Adrenal gland (tissue), 12 donors: ENCODE measurements around the gene SMS. TPM values are rescaled to one million over a fixed set of nuclear protein-coding genes. Genes with fewer than 3 reads are reported as not detected.

Experiments used
- DNase-seq, 7 donors: peaks; one replicate each; pipeline ENCODE4 v3.0.0-alpha.2; 2019 to 2020
- H3K27ac ChIP-seq, 5 donors: fragments of 200-600 bp; sonication (generic) in 4 of 5; 1 replicate in 3 of 5; 2 replicates in 2 of 5; pipeline versions ENCODE4 v1.5.1 to v1.8.0; 2016 to 2020; ENCODE audit warnings: mild to moderate bottlenecking in 1 of 5
- H3K27me3 ChIP-seq: fragments of 200-600 bp; 2 replicates; pipeline ENCODE4 v1.8.0; 2021
- H3K36me3 ChIP-seq, 2 donors: fragments of 200-600 bp; replicated peaks in 1 of 2; 1 replicate in 1 of 2; 2 replicates in 1 of 2; pipeline versions ENCODE4 v1.5.1 to v1.8.0; 2018 to 2022
- H3K4me1 ChIP-seq, 2 donors: fragments of 200-600 bp; replicated peaks in 1 of 2; 1 replicate in 1 of 2; 2 replicates in 1 of 2; pipeline versions ENCODE4 v1.5.1 to v1.8.0; 2018 to 2021
- H3K4me3 ChIP-seq, 4 donors: fragments of 200-600 bp; sonication (generic) in 3 of 4; one replicate each; pipeline ENCODE4 v1.5.1; 2016 to 2018
- H3K9me3 ChIP-seq, 3 donors: fragments of 200-600 bp; sonication (generic) in 1 of 3; replicated peaks in 1 of 3; 1 replicate in 2 of 3; 2 replicates in 1 of 3; pipeline versions ENCODE4 v1.5.1 to v1.8.0; 2016 to 2021
- CTCF ChIP-seq, 6 experiments: fragments of 450-650 bp in 4 of 6; fragments of 200-600 bp in 2 of 6; sonication (generic) in 1 of 6; IDR thresholded peaks; 1 replicate in 5 of 6; 2 replicates in 1 of 6; pipeline versions ENCODE4 v1.5.1 to v1.8.0; 2016 to 2021; ENCODE audit warnings: antibody characterized with exemption in 6 of 6, mild to moderate bottlenecking in 2 of 6, moderate library complexity in 1 of 6
- POLR2A ChIP-seq, 2 donors: fragments of 450-650 bp; IDR thresholded peaks; one replicate each; pipeline ENCODE4 v1.6.1; 2017; ENCODE audit warnings: antibody characterized with exemption in 2 of 2, mild to moderate bottlenecking in 2 of 2, moderate library complexity in 1 of 2
- WGBS, 4 donors: extraction: QIAGEN DNeasy Blood & Tissue Kit in 2 of 4; methylation state at CpG; one replicate each; pipeline versions ENCODE4 v1.1.5 to v1.1.7; 2013 to 2017; 5-methylcytosine and 5-hydroxymethylcytosine counted together
- intact Hi-C, 2 donors: fragments of 100-400 bp; cut with DNase I; formaldehyde crosslinking; loops; one replicate each; pipeline versions ENCODE4 v1.14.1 to v1.15.0; 2022 to 2023
- polyA plus RNA-seq, 3 donors: library from polyadenylated mRNA; stranded (reverse); fragments of 200-250 nt in 2 of 3; fragments of 350-450 nt in 1 of 3; fragmentation: Illumina TruSeq in 1 of 3; extraction: RNeasy Lipid Tissue Mini Kit (QIAGEN cat#74804) in 1 of 3; gene quantifications; one replicate each; pipeline ENCODE4 v1.2.3, GENCODE V29; 2013 to 2014
- total RNA-seq, 9 donors: library from RNA; depleted of rRNA in 4 of 9; stranded (reverse); fragments of >200 nt in 4 of 9; fragments of 120-200 nt in 1 of 9; fragmentation: NEBNext Ultra II Directional in 1 of 9; extraction: Animal tissue kit (Norgen Biotek cat#: 25700) in 1 of 9; gene quantifications; one replicate each; pipeline versions ENCODE4 v1.1.0 to v1.2.4, GENCODE V29; 2013 to 2023
- donor health status: healthy with polysubstance abuse.
- donor health status: Bipolar disorder and iron deficiency.
- donor health status: DM: yes; HTN: yes; CAD: no.
- donor health status: DM: no; HTN: no; CAD: no.
- donor health status: DM: no; HTN: no; CAD: no.
- donor health status: DM: yes; HTN: yes; CAD: no.

SMS gene
- total and polyA plus RNA-seq, 12 donors = 68.3 to 265 (median 131) TPM

- no peaks in the 10 kb centered on the region for H3K27me3 ChIP-seq
- no peak for DNase-seq
- intact Hi-C loops = no loop called here
- H3K4me3 ChIP-seq = no peak overlapping the region
- WGBS, 4 donors = 58 to 74% (median 68%) methylated on average over 1 to 3 of the region's 3 CpGs
- no peak for TF ChIP-seq POLR2A (IDR thresholded peaks at IDR 0.05)
- no peak for TF ChIP-seq CTCF (IDR thresholded peaks at IDR 0.05)
- peaks cover 0 to 8% of the 10 kb centered on the region in 2 donors for H3K36me3 ChIP-seq
- H3K9me3 ChIP-seq = no peaks in the 10 kb centered on the region
- peak overlapping the region in 1 of 5 donors; percentile 17 for H3K27ac ChIP-seq
- H3K4me1 ChIP-seq = no peaks in the 10 kb centered on the region
These were observed 34.7 kb downstream of the SMS start for GRCh38 chrX:21975242-21975641.

GRCh38 chrX:21975812-21976211 is 35.3 kb downstream of the SMS start:
- WGBS, 4 donors = 38 to 43% (median 40%) methylated on average over 3 to 6 of the region's 6 CpGs
- H3K4me1 ChIP-seq = no peaks in the 10 kb centered on the region
- H3K27me3 ChIP-seq = no peaks in the 10 kb centered on the region
- H3K4me3 ChIP-seq = no peak overlapping the region
- intact Hi-C loops = no loop called here
- no peaks in the 10 kb centered on the region for H3K9me3 ChIP-seq
- H3K36me3 ChIP-seq = peaks cover 0 to 8% of the 10 kb centered on the region in 2 donors
- no peak for TF ChIP-seq POLR2A (IDR thresholded peaks at IDR 0.05)
- peak; percentile 18 to 52 (median 42) for TF ChIP-seq CTCF (IDR thresholded peaks at IDR 0.05)
- H3K27ac ChIP-seq = peak overlapping the region in 1 of 5 donors; percentile 17
- no peak for DNase-seq

- DNase-seq = no peak
- Histone ChIP-seq H3K4me3 (no peak overlapping the region), H3K4me1 (no peaks in the 10 kb centered on the region), H3K27ac (no peak overlapping the region), H3K27me3 (no peaks in the 10 kb centered on the region), H3K36me3 (peaks cover 0 to 8% of the 10 kb centered on the region in 2 donors), H3K9me3 (no peaks in the 10 kb centered on the region)
- intact Hi-C loops = no loop called here
- TF ChIP-seq POLR2A (IDR thresholded peaks at IDR 0.05) (no peak), CTCF (IDR thresholded peaks at IDR 0.05) (no peak)
- WGBS, 4 donors = 91 to 94% (median 93%) methylated on average over 3 to 5 of the region's 5 CpGs
These were observed 37.8 kb downstream of the SMS start for GRCh38 chrX:21978346-21978745.

- Histone ChIP-seq H3K4me3 (no peak overlapping the region), H3K9me3 (no peaks in the 10 kb centered on the region), H3K27me3 (no peaks in the 10 kb centered on the region), H3K27ac (no peak overlapping the region), H3K4me1 (no peaks in the 10 kb centered on the region), H3K36me3 (peaks cover 0 to 2% of the 10 kb centered on the region in 2 donors)
- intact Hi-C loops = loop anchor here in 1 of 2 donors (10.0 kb wide), 1 partner anchor 202 kb away; no protein-coding TSS in a partner anchor
- WGBS, 4 donors = 78 to 96% (median 83%) methylated on average over 6 of the region's 6 CpGs
- DNase-seq = no peak
- TF ChIP-seq POLR2A (IDR thresholded peaks at IDR 0.05) (no peak), CTCF (IDR thresholded peaks at IDR 0.05) (no peak)
These were observed 41.8 kb downstream of the SMS start for GRCh38 chrX:21982311-21982710.
